Mesenchymal stem cell (in vitro differentiated cells and primary cell): Measurements from ENCODE around the gene TRMT112. TPM values are rescaled to one million over a fixed set of nuclear protein-coding genes. Genes with fewer than 3 reads are reported as not detected.

Experiments
- DNase-seq: peaks from one replicate; pipeline ENCODE4 v3.0.0-alpha.2; 2013
- H2AFZ ChIP-seq: one replicate; pipeline ENCODE4 v1.6.1; 2013; ENCODE audit warnings: low read depth, mild to moderate bottlenecking, control low read depth, inconsistent platforms, low read length, moderate library complexity
- H2AK5ac ChIP-seq: 2 replicates; pipeline ENCODE4 v1.6.1; 2013; ENCODE audit warnings: low read length, moderate library complexity, mild to moderate bottlenecking, inconsistent platforms; ENCODE audit not compliant: severe bottlenecking
- H2BK120ac ChIP-seq: one replicate; pipeline ENCODE4 v1.6.1; 2013; ENCODE audit warnings: low read depth, mild to moderate bottlenecking, inconsistent platforms, low read length, moderate library complexity
- H2BK12ac ChIP-seq, 2 experiments: one replicate each; pipeline ENCODE4 v1.6.1; 2013; ENCODE audit warnings: inconsistent platforms in 2 of 2, low read length in 2 of 2, mild to moderate bottlenecking in 2 of 2, moderate library complexity in 2 of 2, control low read depth in 1 of 2
- H2BK15ac ChIP-seq: one replicate; pipeline ENCODE4 v1.6.1; 2013; ENCODE audit warnings: mild to moderate bottlenecking, low read depth, inconsistent platforms; ENCODE audit not compliant: poor library complexity, severe bottlenecking
- H2BK5ac ChIP-seq: 2 replicates; pipeline ENCODE4 v1.6.1; 2013; ENCODE audit warnings: low read depth, mild to moderate bottlenecking, low read length, control low read depth, inconsistent platforms; ENCODE audit not compliant: poor library complexity, severe bottlenecking
- H3K14ac ChIP-seq, 2 experiments: one replicate each; pipeline ENCODE4 v1.6.1; 2013; ENCODE audit warnings: inconsistent platforms in 2 of 2, low read length in 2 of 2, control low read depth in 1 of 2, mild to moderate bottlenecking in 1 of 2, moderate library complexity in 1 of 2
- H3K18ac ChIP-seq, 2 experiments: one replicate each; pipeline ENCODE4 v1.6.1; 2013; ENCODE audit warnings: inconsistent platforms in 2 of 2, low read length in 2 of 2, control low read depth in 1 of 2, low read depth in 1 of 2, mild to moderate bottlenecking in 1 of 2
- H3K23ac ChIP-seq, 2 experiments: one replicate each; pipeline ENCODE4 v1.6.1; 2013; ENCODE audit warnings: inconsistent platforms in 2 of 2, low read length in 2 of 2, mild to moderate bottlenecking in 2 of 2, moderate library complexity in 2 of 2, control low read depth in 1 of 2
- H3K27ac ChIP-seq: 2 replicates; pipeline ENCODE4 v1.5.1; 2013; ENCODE audit warnings: mild to moderate bottlenecking, moderate library complexity, low read length, control low read depth, inconsistent platforms; ENCODE audit not compliant: poor library complexity, severe bottlenecking
- H3K27me3 ChIP-seq, 2 experiments: 2 replicates each; pipeline versions ENCODE4 v1.6.1 to v1.7.0; 2013; ENCODE audit warnings: low read length in 2 of 2, mild to moderate bottlenecking in 2 of 2, moderate library complexity in 2 of 2, control low read depth in 1 of 2, inconsistent platforms in 1 of 2; ENCODE audit not compliant: control insufficient read depth in 1 of 2, insufficient read depth in 1 of 2
- H3K36me3 ChIP-seq, 2 experiments: 2 replicates each; pipeline versions ENCODE4 v1.6.1 to v1.7.0; 2013; ENCODE audit warnings: low read length in 2 of 2, control low read depth in 1 of 2, inconsistent platforms in 1 of 2, low read depth in 1 of 2, mild to moderate bottlenecking in 1 of 2; ENCODE audit not compliant: insufficient read depth in 2 of 2, control insufficient read depth in 1 of 2
- H3K4ac ChIP-seq, 2 experiments: one replicate each; pipeline ENCODE4 v1.6.1; 2013; ENCODE audit warnings: inconsistent platforms in 2 of 2, low read length in 2 of 2, mild to moderate bottlenecking in 2 of 2, moderate library complexity in 2 of 2, control low read depth in 1 of 2, low read depth in 1 of 2
- H3K4me1 ChIP-seq: 2 replicates; pipeline ENCODE4 v1.6.1; 2013; ENCODE audit warnings: low read depth, low read length, control low read depth; ENCODE audit not compliant: control insufficient read depth, insufficient read depth
- H3K4me2 ChIP-seq: 2 replicates; pipeline ENCODE4 v1.6.1; 2013; ENCODE audit warnings: low read length, mild to moderate bottlenecking, inconsistent platforms; ENCODE audit not compliant: poor library complexity, severe bottlenecking
- H3K4me3 ChIP-seq, 2 experiments: 2 replicates each; pipeline versions ENCODE4 v1.5.1 to v1.7.0; 2013; ENCODE audit warnings: low read length in 2 of 2, mild to moderate bottlenecking in 2 of 2, control low read depth in 1 of 2, low read depth in 1 of 2; ENCODE audit not compliant: insufficient read depth in 1 of 2
- H3K79me1 ChIP-seq: replicated peaks from 2 replicates; pipeline ENCODE4 v1.6.1; 2013; ENCODE audit warnings: mild to moderate bottlenecking, control low read depth, low read length, inconsistent platforms; ENCODE audit not compliant: poor library complexity, severe bottlenecking
- H3K9ac ChIP-seq: 2 replicates; pipeline ENCODE4 v1.7.0; 2013; ENCODE audit warnings: mild to moderate bottlenecking, low read length, moderate library complexity
- H3K9me3 ChIP-seq: 2 replicates; pipeline ENCODE4 v1.7.0; 2013; ENCODE audit warnings: mild to moderate bottlenecking, low read length; ENCODE audit not compliant: control insufficient read depth
- H4K8ac ChIP-seq: one replicate; pipeline ENCODE4 v1.6.1; 2013; ENCODE audit warnings: inconsistent platforms, mild to moderate bottlenecking, low read length, moderate library complexity
- H4K91ac ChIP-seq: one replicate; pipeline ENCODE4 v1.6.1; 2013; ENCODE audit warnings: mild to moderate bottlenecking, low read length, inconsistent platforms
- WGBS: methylation state at CpG from one replicate; pipeline ENCODE4 v1.1.7; 2013; ENCODE audit warnings: mixed read lengths; 5-methylcytosine and 5-hydroxymethylcytosine counted together
- small RNA-seq: library from polyadenylated mRNA; stranded (forward); fragments of <200 nt; extraction: miRNeasy Mini kit (QIAGEN cat#:217004); gene quantifications from one replicate; pipeline ENCODE3, GENCODE V24; 2013; ENCODE audit warnings: low read depth

Gene TRMT112

DNA sequence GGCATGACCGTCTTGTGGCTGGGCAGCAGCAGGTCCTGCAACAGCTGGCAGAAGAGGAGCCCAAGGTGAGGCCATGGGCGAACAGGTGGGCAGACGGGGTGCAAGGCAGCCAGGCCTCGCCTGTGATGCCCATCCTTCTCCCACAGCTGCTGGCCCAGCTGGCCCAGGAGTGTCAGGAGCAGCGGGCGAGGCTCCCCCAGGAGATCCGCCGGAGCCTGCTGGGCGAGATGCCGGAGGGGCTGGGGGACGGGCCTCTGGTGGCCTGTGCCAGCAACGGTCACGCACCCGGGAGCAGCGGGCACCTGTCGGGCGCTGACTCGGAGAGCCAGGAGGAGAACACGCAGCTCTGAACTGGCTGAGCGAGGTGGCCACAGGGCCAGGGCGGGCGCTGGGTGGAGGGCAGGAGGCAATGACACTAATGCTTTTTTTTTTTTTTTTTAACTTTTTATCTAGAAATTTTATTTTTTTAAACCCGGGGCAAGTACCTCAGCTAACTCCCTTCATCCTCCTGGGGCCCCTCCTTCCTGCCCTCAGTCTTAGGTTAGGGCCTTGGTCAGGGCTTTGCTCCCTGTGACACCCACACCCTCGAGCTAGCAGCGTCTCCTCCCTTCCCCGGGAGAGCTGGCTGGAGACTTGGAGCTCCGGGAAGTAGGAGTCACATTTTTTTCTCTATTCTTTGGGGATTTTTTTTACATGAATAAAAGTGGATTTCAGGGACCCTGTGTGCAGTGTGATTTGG, 50.0 kb downstream of the TRMT112 start:
- Histone ChIP-seq H4K8ac (peak overlapping the region; percentile 0), H2BK12ac (no peak overlapping the region), H2AFZ (no peak overlapping the region), H3K27me3 (no peaks in the 10 kb centered on the region), H3K27ac (no peak overlapping the region), H3K23ac (no peak overlapping the region), H2AK5ac (no peak overlapping the region), H4K91ac (peak overlapping the region; percentile 8), H3K14ac (no peak overlapping the region), H3K9me3 (no peaks in the 10 kb centered on the region), H3K4me1 (peaks cover 41% of the 10 kb centered on the region), H2BK15ac (peak overlapping the region; percentile 77), H2BK120ac (no peak overlapping the region), H3K4ac (peak overlapping the region; percentile 15 to 55), H3K9ac (peak overlapping the region; percentile 96), H3K4me3 (peak overlapping the region in 1 of 2 experiments; percentile 83), H3K36me3 (peaks cover 40 to 62% of the 10 kb centered on the region in 2 experiments), H3K18ac (no peak overlapping the region), H2BK5ac (no peak overlapping the region), H3K79me1 (peaks cover 11% of the 10 kb centered on the region), H3K4me2 (no peak overlapping the region)
- 93% methylated on average over 19 of the region's 27 CpGs for WGBS
- no peak for DNase-seq

Small RNAs within 50 kb of the gene (small RNA-seq; reads per million reads assigned to genes)
- gene MIR7155 (not detected), gene RF00019 (not detected)
